Ascending aorta (tissue), 2 donors: Measurements from ENCODE around the gene LDAF1. TPM values are rescaled to one million over a fixed set of nuclear protein-coding genes. Genes with fewer than 3 reads are reported as not detected.
"Not testable (repeated sequence)": the region's sequence is repeated elsewhere in the genome, so short reads cannot be mapped to it uniquely, and the experiment has no call there.

Source experiments
- DNase-seq, 2 donors: peaks; one replicate each; pipeline ENCODE4 v3.0.0-alpha.2; 2019; ENCODE audit warnings: low spot score in 2 of 2
- H3K27ac ChIP-seq, 2 donors: fragments of 200-600 bp; sonication (generic); one replicate each; pipeline ENCODE4 v1.5.1; 2016 to 2017; ENCODE audit warnings: mild to moderate bottlenecking in 1 of 2
- H3K27me3 ChIP-seq: fragments of 200-600 bp; sonication (generic); one replicate; pipeline ENCODE4 v1.5.1; 2017
- H3K36me3 ChIP-seq, 2 donors: fragments of 200-600 bp; sonication (generic); one replicate each; pipeline ENCODE4 v1.5.1; 2016
- H3K4me1 ChIP-seq, 2 donors: fragments of 200-600 bp; sonication (generic); one replicate each; pipeline ENCODE4 v1.5.1; 2016 to 2017; ENCODE audit warnings: mild to moderate bottlenecking in 1 of 2
- H3K4me3 ChIP-seq, 2 donors: fragments of 200-600 bp; sonication (generic); one replicate each; pipeline ENCODE4 v1.5.1; 2016 to 2017; ENCODE audit warnings: mild to moderate bottlenecking in 1 of 2
- H3K9me3 ChIP-seq, 2 donors: fragments of 200-600 bp; sonication (generic); one replicate each; pipeline ENCODE4 v1.5.1; 2016
- CTCF ChIP-seq, 3 experiments: fragments of 200-600 bp in 2 of 3; fragments of 450-650 bp in 1 of 3; sonication (generic) in 2 of 3; IDR thresholded peaks; one replicate each; pipeline ENCODE4 v1.5.1; 2016 to 2019; ENCODE audit warnings: antibody characterized with exemption in 3 of 3, mild to moderate bottlenecking in 1 of 3, moderate library complexity in 1 of 3
- intact Hi-C: fragments of 100-400 bp; cut with DNase I; formaldehyde crosslinking; loops from one replicate; pipeline ENCODE4 v1.15.1; 2023
- total RNA-seq: library from RNA; depleted of rRNA; stranded (reverse); fragments of >200 nt; gene quantifications from one replicate; pipeline ENCODE4 v1.1.0, GENCODE V29; 2016

LDAF1 gene
- total RNA-seq, 1 donor from 2014 or later = 23.5 TPM

- no peaks in the 10 kb centered on the region for H3K36me3 ChIP-seq
- peak in 1 of 2 donors; percentile 44 for DNase-seq
- no peak overlapping the region for H3K27ac ChIP-seq
- intact Hi-C loops = no loop called here
- TF ChIP-seq CTCF (IDR thresholded peaks at IDR 0.05) = no peak
- no peaks in the 10 kb centered on the region for H3K9me3 ChIP-seq
- H3K4me3 ChIP-seq = no peak overlapping the region
- no peaks in the 10 kb centered on the region for H3K27me3 ChIP-seq
- H3K4me1 ChIP-seq = no peaks in the 10 kb centered on the region
Observed at GRCh38 chr16:21126518-21126917, 32.0 kb upstream of the LDAF1 start.

- Histone ChIP-seq H3K36me3 (no peaks in the 10 kb centered on the region), H3K4me1 (no peaks in the 10 kb centered on the region), H3K4me3 (no peak overlapping the region), H3K27me3 (no peaks in the 10 kb centered on the region), H3K27ac (no peak overlapping the region), H3K9me3 (no peaks in the 10 kb centered on the region)
- intact Hi-C loops = no loop called here
- no peak for TF ChIP-seq CTCF (IDR thresholded peaks at IDR 0.05)
- DNase-seq = no peak
Observed at GRCh38 chr16:21128991-21129390, 29.5 kb upstream of the LDAF1 start.

- Histone ChIP-seq H3K36me3 (no peaks in the 10 kb centered on the region), H3K27me3 (no peaks in the 10 kb centered on the region), H3K9me3 (no peaks in the 10 kb centered on the region), H3K4me3 (no peak overlapping the region), H3K27ac (no peak overlapping the region), H3K4me1 (no peaks in the 10 kb centered on the region)
- DNase-seq = no peak
- intact Hi-C loops = no loop called here
- no peak for TF ChIP-seq CTCF (IDR thresholded peaks at IDR 0.05)
Observed at GRCh38 chr16:21130811-21131210, 27.7 kb upstream of the LDAF1 start.

GRCh38 chr16:21134053-21134452, 24.4 kb upstream of the LDAF1 start:
- Histone ChIP-seq H3K4me1 (no peaks in the 10 kb centered on the region), H3K4me3 (no peak overlapping the region), H3K27me3 (no peaks in the 10 kb centered on the region), H3K27ac (no peak overlapping the region), H3K9me3 (no peaks in the 10 kb centered on the region), H3K36me3 (no peaks in the 10 kb centered on the region)
- intact Hi-C loops = no loop called here
- no peak for TF ChIP-seq CTCF (IDR thresholded peaks at IDR 0.05)
- no peak for DNase-seq

GRCh38 chr16:21145738-21146137, 12.7 kb upstream of the LDAF1 start:
- intact Hi-C loops = no loop called here
- Histone ChIP-seq H3K36me3 (no peaks in the 10 kb centered on the region), H3K4me1 (no peaks in the 10 kb centered on the region), H3K27ac (no peak overlapping the region), H3K27me3 (no peaks in the 10 kb centered on the region), H3K4me3 (no peak overlapping the region), H3K9me3 (no peaks in the 10 kb centered on the region)
- peak in 1 of 2 donors; percentile 11 for DNase-seq
- no peak for TF ChIP-seq CTCF (IDR thresholded peaks at IDR 0.05)

- Histone ChIP-seq H3K4me3 (no peak within 1 kb of the TSS), H3K36me3 (no peaks in the 10 kb centered on the region), H3K27ac (no peak within 1 kb of the TSS), H3K27me3 (no peaks in the 10 kb centered on the region), H3K4me1 (no peaks in the 10 kb centered on the region), H3K9me3 (no peaks in the 10 kb centered on the region)
- intact Hi-C loops = loop anchor here (10.0 kb wide), 1 partner anchor 1994 kb away; the partner anchor contains the start of gene USP31
- TF ChIP-seq CTCF (IDR thresholded peaks at IDR 0.05) = no peak
- DNase-seq = no peak
Observed at GRCh38 chr16:21150375-21151001, 8.0 kb upstream of the LDAF1 start, which contains the start of gene DNAH3. TSS of gene DNAH3 (minus strand) at chr16:21150846. CDS start at chr16:21150319, 527 bp downstream.

- H3K4me3 ChIP-seq = not testable (repeated sequence)
- intact Hi-C loops = loop anchor here (10.0 kb wide), 1 partner anchor 1992 kb away; the partner anchor contains the start of gene USP31
Observed at GRCh38 chr16:21152160-21153030, 6.1 kb upstream of the LDAF1 start.

More at GRCh38 chr16:21152160-21153030, 6.1 kb upstream of the LDAF1 start:
- H3K36me3 ChIP-seq, H3K27ac ChIP-seq, H3K27me3 ChIP-seq, H3K9me3 ChIP-seq, DNase-seq, H3K4me1 ChIP-seq: not testable (repeated sequence)
